ENCODE results near the gene CDAN1. TPM values are rescaled to one million over a fixed set of nuclear protein-coding genes. Genes with fewer than 3 reads are reported as not detected.

CDAN1 gene
- total RNA-seq = 9.2 and 9.5 TPM in 2 replicates

GRCh38 chr15:42736793-42737528 is at the start of gene CDAN1:
Gene CDAN1 (minus strand): TSS chr15:42737128. CDS start chr15:42737102, 26 bp downstream.

Other genes starting within 250 kb of the CDAN1 start
- gene ZNF106, start 246.0 kb downstream of the CDAN1 start, total RNA-seq = 30.0 and 37.9 TPM in 2 replicates
- gene SNAP23, start 241.5 kb downstream of the CDAN1 start, total RNA-seq = 186 and 197 TPM in 2 replicates
- 15.4 and 18.7 TPM in 2 replicates for gene LRRC57, start 188.3 kb downstream of the CDAN1 start, total RNA-seq
- 22.9 and 23.1 TPM in 2 replicates for gene HAUS2, start 188.3 kb downstream of the CDAN1 start, total RNA-seq
- gene STARD9, start 161.5 kb downstream of the CDAN1 start, total RNA-seq = 6.9 and 7.6 TPM in 2 replicates
- gene TTBK2, start 183.7 kb upstream of the CDAN1 start, total RNA-seq = 10.4 and 11.9 TPM in 2 replicates